ENCODE data around the gene CA9.
"Not testable (repeated sequence)": the region's sequence is repeated elsewhere in the genome, so short reads cannot be mapped to it uniquely, and the experiment has no call there.

Gene CA9

DNA sequence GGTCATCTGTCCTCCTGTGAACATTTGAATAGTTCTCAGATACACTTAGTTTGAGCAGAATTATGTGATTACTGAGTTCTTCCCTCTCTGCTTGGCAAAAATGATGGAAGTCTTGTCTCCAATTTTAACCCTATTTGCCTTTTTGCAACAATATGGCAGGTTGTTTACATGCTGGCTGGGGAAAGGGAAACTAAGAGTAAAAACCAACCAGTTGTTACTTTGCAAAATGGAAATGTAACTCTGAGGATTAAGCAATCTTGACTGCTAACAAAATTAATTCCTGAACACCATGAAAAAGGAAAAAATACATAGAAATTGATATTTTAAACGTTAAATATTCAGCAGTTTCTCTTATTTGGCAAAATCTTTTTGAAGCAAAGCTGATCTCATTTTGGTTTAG lies 34.1 kb upstream of the CA9 start:
- no peak overlapping the region for H3K27ac ChIP-seq
- TF ChIP-seq, protein P1, sequence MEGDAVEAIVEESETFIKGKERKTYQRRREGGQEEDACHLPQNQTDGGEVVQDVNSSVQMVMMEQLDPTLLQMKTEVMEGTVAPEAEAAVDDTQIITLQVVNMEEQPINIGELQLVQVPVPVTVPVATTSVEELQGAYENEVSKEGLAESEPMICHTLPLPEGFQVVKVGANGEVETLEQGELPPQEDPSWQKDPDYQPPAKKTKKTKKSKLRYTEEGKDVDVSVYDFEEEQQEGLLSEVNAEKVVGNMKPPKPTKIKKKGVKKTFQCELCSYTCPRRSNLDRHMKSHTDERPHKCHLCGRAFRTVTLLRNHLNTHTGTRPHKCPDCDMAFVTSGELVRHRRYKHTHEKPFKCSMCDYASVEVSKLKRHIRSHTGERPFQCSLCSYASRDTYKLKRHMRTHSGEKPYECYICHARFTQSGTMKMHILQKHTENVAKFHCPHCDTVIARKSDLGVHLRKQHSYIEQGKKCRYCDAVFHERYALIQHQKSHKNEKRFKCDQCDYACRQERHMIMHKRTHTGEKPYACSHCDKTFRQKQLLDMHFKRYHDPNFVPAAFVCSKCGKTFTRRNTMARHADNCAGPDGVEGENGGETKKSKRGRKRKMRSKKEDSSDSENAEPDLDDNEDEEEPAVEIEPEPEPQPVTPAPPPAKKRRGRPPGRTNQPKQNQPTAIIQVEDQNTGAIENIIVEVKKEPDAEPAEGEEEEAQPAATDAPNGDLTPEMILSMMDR (conservative IDR thresholded peaks at IDR 0.05): no peak
- no peak for TF ChIP-seq ZFX (IDR thresholded peaks at IDR 0.05)

DNA sequence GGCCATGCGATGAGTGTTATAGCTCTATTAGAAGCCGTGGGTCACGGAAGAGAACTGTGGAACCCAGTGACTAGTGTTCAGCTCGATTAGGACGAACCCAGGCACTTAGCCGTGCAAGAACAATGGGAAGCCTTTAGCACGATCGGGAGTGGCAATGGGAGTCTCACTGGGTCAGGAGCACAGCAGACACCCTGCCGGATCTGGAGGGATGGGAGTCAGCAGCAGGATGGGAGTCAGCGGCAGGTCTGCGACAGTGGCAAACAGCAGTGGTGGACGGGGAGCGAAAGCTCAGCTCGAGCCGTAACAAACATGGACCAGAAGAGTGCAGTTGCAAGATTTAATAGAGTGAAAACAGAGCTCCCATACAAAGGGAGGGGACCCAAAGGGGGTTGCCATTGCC lies 33.3 kb upstream of the CA9 start:
- not testable (repeated sequence) for H3K27ac ChIP-seq

DNA sequence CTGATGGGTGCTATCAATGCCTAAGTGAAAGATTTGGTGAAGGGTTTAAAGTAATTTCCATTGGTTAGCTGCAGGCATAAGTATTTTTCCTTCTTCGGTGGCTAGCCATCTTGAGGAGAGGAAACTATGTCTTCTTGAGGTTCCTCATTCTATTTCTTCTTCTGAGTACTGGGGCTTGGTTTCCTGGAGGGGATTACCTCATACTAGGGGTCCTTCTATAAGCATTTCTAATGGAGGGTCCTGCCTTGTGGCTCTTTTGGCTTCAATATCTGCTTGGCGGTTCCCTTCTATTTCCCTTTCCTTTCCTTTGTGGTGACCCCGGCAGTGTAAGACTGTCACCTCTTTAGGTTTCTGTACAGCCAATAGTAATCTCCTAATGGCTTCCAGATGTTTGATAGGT lies 32.2 kb upstream of the CA9 start:
- H3K27ac ChIP-seq: not testable (repeated sequence)

DNA sequence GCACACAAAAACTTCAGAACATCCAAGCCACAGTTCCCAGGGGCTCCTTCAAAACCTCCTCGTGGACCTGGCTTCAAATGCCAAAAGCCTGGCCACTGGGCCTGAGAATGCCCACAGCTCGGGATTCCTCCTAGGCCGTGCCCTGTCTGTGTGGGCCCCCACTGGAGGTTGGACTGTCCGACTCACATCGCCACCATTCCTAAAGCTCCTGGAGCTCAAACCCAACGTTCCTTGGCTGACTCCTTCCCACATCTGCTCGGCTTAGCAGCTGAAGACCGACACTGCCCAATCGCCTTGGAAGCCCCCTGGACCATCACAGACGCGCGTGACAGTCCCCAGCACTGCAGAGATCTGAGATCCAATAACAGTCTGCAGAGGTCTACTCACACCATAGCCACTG lies 30.7 kb upstream of the CA9 start:
- TF ChIP-seq ZFX (IDR thresholded peaks at IDR 0.05): no peak
- TF ChIP-seq, protein P1 (conservative IDR thresholded peaks at IDR 0.05): no peak
- H3K27ac ChIP-seq: no peak overlapping the region

DNA sequence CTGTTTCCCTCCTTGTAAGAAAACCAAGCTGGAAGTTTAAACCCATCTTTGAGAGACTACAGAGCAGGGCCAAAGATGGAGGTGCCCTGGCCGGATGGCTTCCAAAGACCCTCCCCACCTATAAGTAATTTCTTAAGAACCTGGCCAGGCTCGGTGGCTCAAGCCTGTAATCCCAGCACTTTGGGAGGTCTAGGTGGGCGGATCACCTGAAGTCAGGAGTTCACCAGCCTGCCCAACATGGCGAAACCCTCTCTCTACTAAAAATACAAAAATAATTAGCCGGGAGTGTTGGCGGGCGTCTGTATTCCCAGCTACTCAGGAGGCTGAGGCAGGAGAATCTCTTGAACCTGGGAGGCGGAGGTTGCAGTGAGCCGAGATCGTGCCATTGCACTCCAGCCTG lies 28.0 kb upstream of the CA9 start:
- H3K27ac ChIP-seq: not testable (repeated sequence)

- H3K27ac ChIP-seq: peak overlapping the region; percentile 56; the same call in 1 of the 2 replicates
- TF ChIP-seq ZFX (IDR thresholded peaks at IDR 0.05): no peak
Observed at GRCh38 chr9:35646153-35646532, 27.6 kb upstream of the CA9 start.

DNA sequence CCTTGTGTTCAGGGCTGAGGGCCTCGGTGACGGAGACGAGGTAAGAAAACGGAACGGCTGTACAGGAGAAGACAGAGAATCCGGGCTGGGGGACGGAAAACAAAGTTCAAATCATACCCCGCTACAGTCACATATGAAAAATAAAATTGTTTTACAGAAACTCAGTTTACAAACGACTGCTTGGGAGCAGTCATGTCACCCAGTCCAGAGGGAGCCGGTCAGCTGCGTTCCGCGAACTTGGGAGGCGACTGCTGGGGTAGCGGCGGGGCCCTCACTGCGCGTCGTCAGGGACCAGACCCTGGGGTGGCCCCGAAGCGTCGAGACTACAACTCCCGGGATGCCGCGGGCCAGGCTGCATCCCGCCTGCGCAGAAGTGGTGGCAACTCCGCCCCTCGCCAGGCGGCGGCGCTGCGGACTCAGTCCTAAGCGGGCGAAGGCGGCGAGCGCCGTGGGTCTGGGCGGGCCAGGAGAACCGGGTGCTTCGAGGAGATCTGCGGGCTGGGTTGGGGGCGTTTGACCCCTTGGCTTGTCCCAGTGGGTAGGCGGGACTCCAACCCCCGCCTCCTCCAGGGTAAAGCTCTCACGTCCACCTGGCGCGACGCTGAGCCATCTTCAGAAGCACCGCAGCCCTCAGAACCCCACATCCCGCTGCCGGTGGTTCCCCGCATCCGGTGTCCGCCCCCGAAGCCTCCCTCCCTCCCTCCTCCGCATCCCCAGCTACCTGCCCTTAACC lies 27.0 kb upstream of the CA9 start:
- TF ChIP-seq ZFX (IDR thresholded peaks at IDR 0.05): no peak
- TF ChIP-seq, protein P1 (conservative IDR thresholded peaks at IDR 0.05): peak; percentile 98
- H3K27ac ChIP-seq: peak overlapping the region; percentile 56

DNA sequence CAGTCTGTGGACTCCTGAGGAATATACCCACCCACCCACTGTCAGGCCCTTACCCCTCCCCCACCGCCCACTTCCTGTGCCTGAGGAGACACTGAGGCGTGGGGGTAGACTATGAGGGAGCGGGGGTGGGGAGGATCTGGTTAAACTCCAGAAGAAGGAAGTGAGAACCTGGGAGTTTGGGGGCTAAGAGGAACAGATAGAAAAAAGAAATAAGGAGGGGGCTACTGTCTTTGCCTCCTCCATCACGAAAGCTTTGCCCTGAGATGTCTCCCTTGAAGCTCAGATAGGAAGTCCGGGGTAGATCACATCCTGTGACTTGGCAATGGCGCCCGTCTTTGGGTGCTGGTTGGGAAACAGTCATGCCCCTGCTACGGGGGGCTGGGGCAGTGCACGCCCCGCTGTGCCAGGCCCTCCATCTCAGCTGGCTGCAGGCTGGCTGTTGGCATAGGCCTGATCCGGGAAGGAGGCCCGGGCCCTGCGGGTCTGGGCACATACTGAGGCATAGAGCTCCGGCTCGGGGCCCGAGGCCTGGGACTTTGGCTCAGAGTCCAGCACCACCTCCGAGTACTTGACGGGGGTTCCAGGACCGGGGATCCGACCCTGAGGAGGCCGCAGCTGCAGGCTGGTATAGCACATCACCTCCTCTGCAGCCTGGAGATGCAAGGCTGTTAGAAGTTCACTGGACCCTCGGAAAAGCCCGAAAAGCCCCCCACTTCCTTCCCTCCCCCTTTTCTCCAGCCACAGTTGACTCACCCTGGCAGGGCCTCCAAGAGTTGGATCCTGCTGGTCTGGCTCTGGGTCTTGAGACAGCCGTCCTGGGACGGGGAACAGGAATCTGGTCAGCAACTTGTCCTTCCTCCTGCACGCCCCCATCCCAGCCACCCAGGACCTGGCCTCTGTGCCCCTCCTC lies 24.0 kb upstream of the CA9 start:
- TF ChIP-seq ZFX (IDR thresholded peaks at IDR 0.05): no peak
- TF ChIP-seq, protein P1 (conservative IDR thresholded peaks at IDR 0.05): no peak
- H3K27ac ChIP-seq: no peak overlapping the region

- no peak within 1 kb of the TSS for H3K27ac ChIP-seq
- TF ChIP-seq ZFX (IDR thresholded peaks at IDR 0.05): no peak
- TF ChIP-seq, protein P1 (conservative IDR thresholded peaks at IDR 0.05): no peak
Observed at GRCh38 chr9:35650341-35651158, 23.2 kb upstream of the CA9 start, which contains the start of gene SIT1. SIT1 (minus strand) TSS chr9:35650931; CDS start chr9:35650853, 78 bp downstream.

Data from C4-2B (cell line).